Astrocyte (in vitro differentiated cells and primary cell): Measurements from ENCODE around the gene CEP97.
"Not testable (repeated sequence)": the region's sequence is repeated elsewhere in the genome, so short reads cannot be mapped to it uniquely, and the experiment has no call there.

Source experiments
- CTCF ChIP-seq: IDR thresholded peaks from 2 replicates; pipeline ENCODE4 v1.5.1; 2011; ENCODE audit warnings: low read depth, mild to moderate bottlenecking, inconsistent platforms, low read length, moderate library complexity; ENCODE audit not compliant: insufficient read depth
- EZH2 ChIP-seq: IDR thresholded peaks from 2 replicates; pipeline ENCODE4 v1.6.1; 2012; ENCODE audit warnings: mild to moderate bottlenecking, low read length, inconsistent platforms; ENCODE audit not compliant: insufficient read depth

GRCh38 chr3:101704639-101705038, 19.8 kb upstream of the CEP97 start:
- not testable (repeated sequence) for TF ChIP-seq CTCF, EZH2
